Occipital lobe (tissue), 2 donors: ENCODE data around the gene RWDD1. TPM values are rescaled to one million over a fixed set of nuclear protein-coding genes. Genes with fewer than 3 reads are reported as not detected.
A peak's percentile ranks its signal among the peaks of the same experiment; 100 is the strongest.
"Not testable (repeated sequence)": the region's sequence is repeated elsewhere in the genome, so short reads cannot be mapped to it uniquely, and the experiment has no call there.

Experiments used
- DNase-seq: peaks from one replicate; lab custom pipeline; 2025; lab: John Stamatoyannopoulos, UW
- total RNA-seq: library from RNA; depleted of rRNA; stranded (reverse); fragments of >200 nt; gene quantifications from one replicate; pipeline ENCODE4 v1.2.3, GENCODE V29; 2014

The RWDD1 gene
- total RNA-seq, 1 donor from 2014 or later, result 33.4 TPM

GRCh38 chr6:116560130-116560529, 11.2 kb upstream of the RWDD1 start:
- no peak for DNase-seq

DNA sequence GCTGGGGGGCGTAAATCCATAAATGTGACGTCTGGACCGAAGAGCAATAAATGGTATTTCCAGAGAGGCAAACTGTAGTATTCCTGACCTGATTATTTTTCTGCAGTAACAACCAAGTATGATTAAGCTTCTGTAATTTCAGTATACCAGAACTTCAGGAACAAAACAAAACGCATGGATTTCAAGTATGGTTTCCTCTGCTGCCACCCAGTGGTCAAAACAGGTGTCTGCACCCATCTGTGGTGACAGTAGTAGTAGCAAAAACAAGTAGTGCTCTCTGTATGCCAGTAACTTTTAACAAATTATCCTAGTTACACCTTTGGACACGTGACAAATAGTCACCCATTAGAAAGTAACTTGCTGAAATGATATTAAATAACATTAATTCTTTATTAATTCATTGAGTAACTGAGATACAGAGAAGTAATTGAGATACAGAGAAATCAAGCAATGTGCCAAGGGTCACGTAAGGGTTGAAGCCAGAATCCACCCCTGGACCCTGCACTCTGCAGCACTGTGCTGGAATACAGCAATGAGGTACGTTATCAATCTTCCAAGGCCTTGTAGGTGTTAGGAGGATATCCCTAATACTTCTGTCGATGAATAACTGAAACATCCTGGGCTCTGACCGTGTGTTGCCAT, 9.8 kb upstream of the RWDD1 start:
- peak; percentile 26 for DNase-seq

GRCh38 chr6:116562019-116562403, 9.3 kb upstream of the RWDD1 start:
- no peak for DNase-seq

DNA sequence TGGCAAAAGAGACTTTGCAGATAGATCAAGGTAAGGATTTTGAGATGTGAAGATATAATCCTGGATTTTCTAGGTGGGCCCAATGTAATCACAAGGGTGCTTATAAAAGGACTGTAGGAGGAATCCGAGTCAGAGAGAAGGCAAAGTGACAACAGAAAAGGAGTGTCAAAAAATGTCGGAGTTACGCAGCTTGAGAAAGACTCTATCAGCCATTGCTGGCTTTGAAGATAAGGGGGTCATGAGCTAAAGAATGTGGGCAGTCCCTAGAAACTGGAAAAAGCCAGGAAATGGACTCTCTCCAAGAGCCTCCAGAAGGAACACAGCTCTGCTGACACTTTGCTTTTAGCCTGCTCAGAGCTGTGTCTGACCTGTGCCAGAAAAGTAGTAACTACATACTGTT, 8.7 kb upstream of the RWDD1 start:
- DNase-seq, result no peak

DNA sequence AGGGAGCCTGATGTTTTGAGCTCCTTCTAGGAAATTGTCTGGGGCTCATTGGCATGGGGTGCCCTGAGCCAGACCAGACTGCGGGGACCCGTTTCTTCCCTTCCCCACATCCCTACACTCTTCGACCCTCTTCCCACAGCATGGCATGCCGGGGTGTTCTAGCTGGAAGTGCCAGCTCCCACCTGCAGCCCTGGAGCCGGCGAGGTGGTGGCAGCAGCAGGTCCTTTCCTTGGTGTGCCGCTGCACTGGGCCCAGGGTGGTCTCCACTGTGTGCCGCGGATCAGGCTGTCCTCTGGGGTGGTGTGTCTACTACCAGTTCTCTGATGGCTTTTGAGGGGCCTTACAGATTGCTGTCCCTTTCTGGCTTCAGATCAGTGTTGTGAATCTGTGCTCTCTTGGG, 7.5 kb upstream of the RWDD1 start:
- no peak for DNase-seq

DNA sequence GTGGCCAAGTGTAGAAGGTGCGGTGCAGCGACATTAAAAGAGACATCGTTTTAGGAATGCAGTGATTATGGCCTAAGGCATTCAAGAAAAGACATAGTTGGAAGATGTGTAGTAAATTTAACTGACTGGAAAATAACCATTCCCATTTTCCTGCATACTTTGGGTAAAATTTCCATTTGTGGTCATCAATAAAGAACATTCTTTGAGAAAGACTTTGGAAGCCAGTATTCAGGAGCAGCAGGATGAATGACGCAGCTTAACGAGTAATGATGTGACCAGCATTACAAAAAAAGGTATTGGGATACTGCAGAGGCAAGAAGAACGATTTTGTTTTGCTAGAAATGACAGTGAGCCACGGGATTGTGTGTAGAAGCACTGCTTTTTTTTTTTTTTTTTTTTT, 7.0 kb upstream of the RWDD1 start:
- DNase-seq, result no peak

DNA sequence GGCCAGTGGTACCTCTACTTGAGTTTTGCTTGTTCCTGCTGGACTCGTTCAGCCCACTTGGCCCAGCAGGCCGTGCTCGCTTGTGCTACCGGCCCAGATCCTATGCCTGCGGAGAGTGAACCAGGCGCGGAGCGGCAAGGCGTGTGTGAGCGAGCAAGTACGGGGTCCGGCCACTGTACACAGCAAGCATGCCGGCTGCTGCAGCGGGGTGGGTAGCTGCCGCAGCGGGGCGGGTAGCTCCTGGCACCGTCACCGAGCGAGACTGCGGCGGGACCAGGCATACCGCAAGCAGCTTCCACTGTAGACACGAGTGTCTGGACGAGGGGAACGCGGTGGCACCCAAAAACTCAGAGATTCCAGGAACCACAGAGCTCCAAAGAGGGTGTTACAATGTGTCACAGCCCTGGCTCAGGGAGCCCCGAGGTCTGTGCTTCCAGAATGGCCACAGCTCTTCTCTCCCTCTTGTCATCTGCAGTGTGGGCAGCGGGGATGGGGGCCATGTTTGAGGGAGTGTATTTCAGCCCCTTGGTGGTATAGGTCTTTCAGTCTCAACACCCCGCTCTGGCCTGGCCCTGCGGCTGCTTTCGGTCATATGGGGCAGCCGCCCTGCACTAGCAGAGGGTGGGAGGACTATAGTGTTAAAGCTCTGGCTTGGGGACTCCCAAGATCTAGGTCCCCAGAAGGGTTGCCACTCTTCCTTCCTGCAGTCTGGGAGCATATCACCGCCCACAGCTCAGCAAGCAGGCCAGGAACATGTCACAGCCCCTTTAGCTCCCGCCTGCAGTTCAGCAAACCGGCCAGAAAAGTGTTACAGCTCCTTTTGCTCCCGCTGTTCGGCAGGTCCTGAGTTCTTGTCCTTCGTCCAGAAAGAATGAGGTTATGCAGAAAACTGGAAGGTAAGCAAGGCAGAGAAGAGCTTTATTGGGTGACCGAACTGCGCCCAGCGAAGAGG, 6.1 kb upstream of the RWDD1 start:
- peak; percentile 19 for DNase-seq

DNA sequence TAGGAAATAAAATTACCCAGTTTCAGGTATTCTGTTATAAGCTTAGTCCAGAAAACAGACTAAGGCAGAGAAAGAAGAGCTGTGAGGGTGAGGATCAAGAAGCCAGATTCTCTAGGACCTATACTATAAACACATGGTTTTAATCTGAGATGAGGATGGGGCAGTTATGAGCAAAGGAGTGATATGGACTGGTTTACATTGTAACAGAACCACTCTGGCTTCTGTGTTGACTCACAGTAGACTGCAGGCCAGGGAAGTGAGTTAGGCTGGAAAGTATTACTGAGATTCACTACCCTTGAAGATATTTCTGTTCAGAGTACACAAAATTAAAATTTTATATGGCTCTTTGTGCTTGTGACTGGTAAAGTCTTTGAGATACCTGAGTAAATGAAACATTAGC, 3.2 kb upstream of the RWDD1 start:
- DNase-seq, result no peak

DNA sequence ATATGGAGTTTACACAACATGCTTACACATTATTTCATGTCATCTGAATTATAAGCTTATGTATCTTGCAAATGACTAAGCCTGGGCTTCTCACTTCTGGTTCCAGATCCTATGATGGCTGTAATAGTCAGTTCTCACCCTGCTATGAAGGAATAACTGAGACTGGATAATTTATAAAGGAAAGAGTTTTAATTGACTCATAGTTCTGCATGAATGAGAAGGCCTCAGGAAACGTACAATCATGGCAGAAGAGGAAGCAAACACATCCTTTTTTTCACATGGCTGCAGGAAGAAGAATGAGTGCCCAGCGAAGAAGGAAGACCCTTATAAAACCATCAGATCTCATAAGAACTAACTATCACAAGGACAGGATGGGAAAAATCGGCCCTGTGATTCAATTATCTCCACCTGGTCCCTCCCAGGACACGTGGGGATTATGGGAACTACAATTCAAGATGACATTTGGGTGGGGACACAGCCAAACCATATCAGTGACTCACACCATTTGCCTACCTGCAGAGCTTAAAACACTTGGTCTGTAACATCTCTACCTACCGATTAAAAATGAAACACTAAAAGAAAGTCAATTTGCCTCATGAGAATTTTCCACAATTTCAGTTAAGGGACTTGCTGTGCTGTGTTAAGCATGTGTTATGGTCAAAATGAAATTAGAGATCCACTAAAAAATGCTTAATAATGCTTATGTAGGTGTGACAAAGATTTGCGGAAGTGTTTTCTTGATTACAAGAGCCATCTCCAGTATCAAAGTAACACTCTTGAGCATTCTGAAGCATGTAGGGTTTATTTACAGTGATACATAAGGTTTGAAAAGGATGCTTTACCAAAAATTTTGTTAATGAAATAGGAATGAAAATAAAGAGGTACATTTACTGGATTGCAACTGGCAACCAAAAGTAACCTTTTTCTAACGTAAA, 2.2 kb upstream of the RWDD1 start:
- no peak for DNase-seq

DNA sequence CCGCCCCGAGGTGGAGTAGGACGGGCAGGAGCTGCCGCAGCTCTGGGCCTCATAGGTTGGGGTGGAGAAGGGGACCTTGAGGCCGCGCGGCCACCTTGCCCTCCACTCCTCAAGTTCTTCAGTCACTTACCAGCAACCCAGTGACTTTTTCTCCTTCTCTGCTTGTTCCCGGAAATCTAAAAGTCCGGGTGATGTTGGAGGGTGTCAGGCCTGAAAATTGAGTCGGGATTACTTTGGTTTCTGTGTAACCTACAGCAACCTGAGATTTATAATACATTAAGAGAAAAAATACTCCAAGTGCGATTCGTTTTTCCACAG, 338 bp downstream of the RWDD1 start:
- DNase-seq, result no peak

- DNase-seq, result no peak
Measured at GRCh38 chr6:116572162-116572561, 858 bp downstream of the RWDD1 start.

DNA sequence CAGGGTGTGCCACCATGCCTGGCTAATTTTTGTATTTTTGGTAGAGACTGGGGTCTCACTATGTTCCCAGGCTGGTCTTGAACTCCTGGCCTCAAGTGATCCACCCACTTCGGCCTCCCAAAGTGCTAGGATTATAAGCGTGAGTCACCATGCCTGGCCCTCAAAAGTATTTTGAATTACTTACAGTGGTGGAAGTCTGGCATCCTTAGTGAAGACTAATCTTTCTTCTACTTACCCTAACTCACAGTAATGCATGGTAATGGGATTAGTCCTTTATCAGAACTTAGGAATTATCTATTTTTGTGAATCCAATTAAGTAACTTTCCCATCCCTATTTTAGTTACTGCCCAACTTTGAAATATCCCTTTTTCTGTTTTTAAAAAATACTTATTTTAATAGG, 3.9 kb downstream of the RWDD1 start:
- no peak for DNase-seq

GRCh38 chr6:116577486-116577885, 6.2 kb downstream of the RWDD1 start:
- no peak for DNase-seq

DNA sequence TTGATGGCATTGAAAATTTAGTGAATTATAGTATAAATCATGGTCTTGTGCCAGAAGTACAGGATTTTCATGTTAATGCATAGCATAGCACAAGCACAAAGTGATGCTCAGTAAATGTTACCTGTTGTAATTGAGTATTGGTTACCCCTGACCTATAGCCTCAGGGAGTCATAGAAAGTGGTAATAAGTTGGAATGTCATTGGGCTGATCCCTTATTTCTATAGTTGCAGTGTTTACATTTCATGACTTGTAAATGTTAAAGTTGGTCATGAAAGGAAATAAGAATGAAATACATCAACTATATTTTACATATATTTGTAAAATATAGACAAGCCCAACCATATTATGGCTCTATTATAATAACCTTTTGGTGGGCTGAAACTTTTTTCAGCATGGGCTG, 7.0 kb downstream of the RWDD1 start:
- no peak for DNase-seq

GRCh38 chr6:116579143-116579542, 7.8 kb downstream of the RWDD1 start:
- no peak for DNase-seq

- no peak for DNase-seq
Measured at GRCh38 chr6:116580198-116580597, 8.9 kb downstream of the RWDD1 start.

- no peak for DNase-seq
Measured at GRCh38 chr6:116586276-116586675, 15.0 kb downstream of the RWDD1 start.

DNA sequence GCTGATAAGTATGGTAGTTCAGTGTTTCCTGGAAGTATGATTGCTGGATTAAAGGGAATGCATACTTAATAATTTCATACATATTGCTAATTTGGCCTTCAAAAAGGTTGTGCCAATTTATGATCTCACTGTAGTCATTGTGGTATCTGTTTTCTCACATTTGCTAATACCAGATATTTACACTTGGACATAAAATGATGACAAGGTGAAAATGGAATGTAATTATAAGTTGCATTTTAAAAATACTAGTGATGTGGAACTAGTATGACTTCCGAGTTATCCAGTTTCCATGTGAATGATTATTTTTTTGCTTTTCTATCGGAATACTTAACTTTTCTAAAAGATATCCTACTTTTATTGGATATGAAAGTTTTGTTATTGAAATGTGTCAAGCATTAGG, 15.4 kb downstream of the RWDD1 start:
- DNase-seq, result no peak

DNA sequence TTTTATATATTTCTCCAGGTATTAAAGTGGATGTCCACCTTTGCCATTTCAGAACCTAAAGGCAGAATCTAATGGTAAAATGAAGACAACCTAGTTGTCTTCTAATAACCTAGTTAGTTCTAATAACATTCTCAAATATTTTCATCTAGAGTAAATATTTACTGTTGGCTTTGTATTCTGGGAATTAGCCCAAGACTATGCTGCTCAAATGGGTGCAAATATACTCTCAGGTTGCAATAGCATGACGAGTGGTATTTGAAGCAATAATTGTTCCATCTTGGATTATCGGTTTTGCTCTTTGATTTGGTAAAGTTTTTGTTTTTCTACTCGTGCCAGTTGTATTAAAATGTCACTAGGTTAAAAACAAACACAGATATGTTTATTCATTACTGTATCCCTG, 23.9 kb downstream of the RWDD1 start:
- DNase-seq, result no peak

GRCh38 chr6:116596815-116597214, 25.5 kb downstream of the RWDD1 start:
- no peak for DNase-seq

DNA sequence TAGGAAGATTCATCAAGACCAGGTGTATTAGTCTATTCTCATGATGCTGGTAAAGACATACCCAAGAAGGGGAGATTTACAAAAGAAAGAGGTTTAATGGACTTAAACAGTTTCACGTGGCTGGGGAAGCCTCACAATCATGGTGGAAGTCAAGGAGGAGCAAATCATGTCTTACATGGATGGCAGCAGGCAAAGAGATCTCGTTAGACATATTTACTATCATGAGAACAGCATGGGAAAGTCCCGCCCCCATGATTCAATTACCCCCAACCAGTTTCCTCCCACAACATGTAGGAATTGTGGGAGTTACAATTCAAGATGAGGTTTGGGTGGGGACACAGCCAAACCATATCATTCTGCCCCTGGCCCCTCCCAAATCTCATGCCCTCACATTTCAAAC, 32.6 kb downstream of the RWDD1 start:
- not testable (repeated sequence) for DNase-seq

DNA sequence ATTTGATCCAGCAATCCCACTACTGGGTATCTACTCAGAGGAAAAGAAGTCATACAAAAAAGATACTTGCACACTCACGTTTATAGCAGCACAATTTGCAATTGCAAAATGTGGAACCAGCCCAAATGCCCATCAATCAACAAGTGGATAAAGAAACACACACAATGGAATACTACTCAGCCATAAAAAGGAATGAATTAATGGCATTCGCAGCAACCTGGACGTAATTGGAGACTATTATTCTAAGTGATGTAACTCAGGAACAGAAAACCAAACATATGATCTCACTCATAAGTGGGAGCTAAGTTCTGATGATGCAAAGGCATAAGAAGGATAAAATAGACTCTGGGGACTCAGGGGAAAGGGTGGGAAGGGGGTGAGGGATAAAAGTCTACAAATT, 33.6 kb downstream of the RWDD1 start:
- not testable (repeated sequence) for DNase-seq
